Measurements from ENCODE around the gene TMEM182. TPM values are rescaled to one million over a fixed set of nuclear protein-coding genes. Genes with fewer than 3 reads are reported as not detected.

The TMEM182 gene
- total RNA-seq, 1 donor from 2014 or later: 3.7 TPM

- no peak for TF ChIP-seq CTCF (IDR thresholded peaks at IDR 0.05)
- ATAC-seq (no peak), DNase-seq (no peak)
- Histone ChIP-seq H3K36me3 (no peaks in the 10 kb centered on the region), H3K4me1 (no peaks in the 10 kb centered on the region), H3K27ac (no peak overlapping the region), H3K9me3 (no peaks in the 10 kb centered on the region), H3K4me3 (no peak overlapping the region), H3K27me3 (ENCODE audit: low read depth) (no peaks in the 10 kb centered on the region)
- intact Hi-C loops (cut with DNase I): no loop called here
Observed at GRCh38 chr2:102755284-102755683, 6.5 kb upstream of the TMEM182 start.

- Histone ChIP-seq H3K4me3 (no peak overlapping the region), H3K27ac (no peak overlapping the region), H3K27me3 (ENCODE audit: low read depth) (no peaks in the 10 kb centered on the region), H3K36me3 (no peaks in the 10 kb centered on the region), H3K4me1 (no peaks in the 10 kb centered on the region), H3K9me3 (no peaks in the 10 kb centered on the region)
- DNase-seq (no peak), ATAC-seq (no peak)
- TF ChIP-seq CTCF (IDR thresholded peaks at IDR 0.05): no peak
- intact Hi-C loops (cut with DNase I): no loop called here
Observed at GRCh38 chr2:102758439-102758838, 3.4 kb upstream of the TMEM182 start.

GRCh38 chr2:102764083-102764482, 2.3 kb downstream of the TMEM182 start:
- intact Hi-C loops (cut with DNase I): no loop called here
- TF ChIP-seq CTCF (IDR thresholded peaks at IDR 0.05): no peak

GRCh38 chr2:102765061-102765460, 3.2 kb downstream of the TMEM182 start:
- Histone ChIP-seq H3K27me3 (ENCODE audit: low read depth) (no peaks in the 10 kb centered on the region), H3K9me3 (no peaks in the 10 kb centered on the region), H3K36me3 (no peaks in the 10 kb centered on the region), H3K4me1 (no peaks in the 10 kb centered on the region), H3K4me3 (no peak overlapping the region), H3K27ac (no peak overlapping the region)
- no peak for TF ChIP-seq CTCF (IDR thresholded peaks at IDR 0.05)
- intact Hi-C loops (cut with DNase I): no loop called here
- DNase-seq (no peak), ATAC-seq (no peak)

More at GRCh38 chr2:102764083-102764482, 2.3 kb downstream of the TMEM182 start:
- H3K9me3 ChIP-seq: no peaks in the 10 kb centered on the region
- H3K4me3 ChIP-seq: no peak overlapping the region
- ATAC-seq (no peak), DNase-seq (no peak)
- H3K36me3 ChIP-seq: no peaks in the 10 kb centered on the region
- no peak overlapping the region for H3K27ac ChIP-seq
- H3K4me1 ChIP-seq: no peaks in the 10 kb centered on the region
- H3K27me3 ChIP-seq (ENCODE audit: low read depth): no peaks in the 10 kb centered on the region

- Histone ChIP-seq H3K4me3 (no peak overlapping the region), H3K27ac (no peak overlapping the region), H3K4me1 (no peaks in the 10 kb centered on the region), H3K27me3 (ENCODE audit: low read depth) (no peaks in the 10 kb centered on the region), H3K9me3 (no peaks in the 10 kb centered on the region), H3K36me3 (no peaks in the 10 kb centered on the region)
- TF ChIP-seq CTCF (IDR thresholded peaks at IDR 0.05): no peak
- no peak for DNase-seq
- no peak for ATAC-seq
- intact Hi-C loops (cut with DNase I): no loop called here
Observed at GRCh38 chr2:102768253-102768652, 6.4 kb downstream of the TMEM182 start.

- no peaks in the 10 kb centered on the region for H3K36me3 ChIP-seq
- no peaks in the 10 kb centered on the region for H3K9me3 ChIP-seq
- intact Hi-C loops (cut with DNase I): no loop called here
- H3K4me1 ChIP-seq: no peaks in the 10 kb centered on the region
- no peak overlapping the region for H3K27ac ChIP-seq
- H3K4me3 ChIP-seq: no peak overlapping the region
- no peak for TF ChIP-seq CTCF (IDR thresholded peaks at IDR 0.05)
- no peak for ATAC-seq
- H3K27me3 ChIP-seq (ENCODE audit: low read depth): no peaks in the 10 kb centered on the region
- DNase-seq: no peak
Observed at GRCh38 chr2:102768892-102769291, 7.1 kb downstream of the TMEM182 start.
